Occipital lobe (tissue), 2 donors: ENCODE data around the gene SOWAHB. TPM values are rescaled to one million over a fixed set of nuclear protein-coding genes. Genes with fewer than 3 reads are reported as not detected.
"Not testable (repeated sequence)": the region's sequence is repeated elsewhere in the genome, so short reads cannot be mapped to it uniquely, and the experiment has no call there.

ENCODE experiments used
- DNase-seq: peaks from one replicate; lab custom pipeline; 2025; lab: John Stamatoyannopoulos, UW
- total RNA-seq: library from RNA; depleted of rRNA; stranded (reverse); fragments of >200 nt; gene quantifications from one replicate; pipeline ENCODE4 v1.2.3, GENCODE V29; 2014

SOWAHB gene
- total RNA-seq, 1 donor from 2014 or later = 5.5 TPM

- no peak for DNase-seq
Measured at GRCh38 chr4:76896048-76896447, 1.9 kb downstream of the SOWAHB start.

- DNase-seq = no peak
Measured at GRCh38 chr4:76895619-76896018, 2.3 kb downstream of the SOWAHB start.

- DNase-seq = no peak
Measured at GRCh38 chr4:76894537-76895255, 3.2 kb downstream of the SOWAHB start.

- DNase-seq = no peak
Measured at GRCh38 chr4:76892601-76893000, 5.3 kb downstream of the SOWAHB start.

GRCh38 chr4:76892001-76892400 is 5.9 kb downstream of the SOWAHB start:
- no peak for DNase-seq

- DNase-seq = no peak
Measured at GRCh38 chr4:76886848-76887441, 11.0 kb downstream of the SOWAHB start.

- DNase-seq = no peak
Measured at GRCh38 chr4:76886214-76886613, 11.7 kb downstream of the SOWAHB start.

GRCh38 chr4:76883147-76883546 is 14.8 kb downstream of the SOWAHB start:
- DNase-seq = no peak

GRCh38 chr4:76882630-76883029 is 15.3 kb downstream of the SOWAHB start:
- no peak for DNase-seq

- DNase-seq = no peak
Measured at GRCh38 chr4:76881375-76881774, 16.6 kb downstream of the SOWAHB start.

GRCh38 chr4:76879731-76880364 is 18.1 kb downstream of the SOWAHB start:
- DNase-seq = no peak

- DNase-seq = not testable (repeated sequence)
Measured at GRCh38 chr4:76878641-76879165, 19.2 kb downstream of the SOWAHB start.

GRCh38 chr4:76874176-76874575 is 23.8 kb downstream of the SOWAHB start:
- DNase-seq = no peak

GRCh38 chr4:76873495-76873894 is 24.4 kb downstream of the SOWAHB start:
- DNase-seq = no peak

- no peak for DNase-seq
Measured at GRCh38 chr4:76872556-76872955, 25.4 kb downstream of the SOWAHB start.

- DNase-seq = not testable (repeated sequence)
Measured at GRCh38 chr4:76868780-76869179, 29.2 kb downstream of the SOWAHB start.

GRCh38 chr4:76867880-76868655 is 29.9 kb downstream of the SOWAHB start:
- DNase-seq = no peak

- no peak for DNase-seq
Measured at GRCh38 chr4:76867377-76867776, 30.6 kb downstream of the SOWAHB start.

- no peak for DNase-seq
Measured at GRCh38 chr4:76866641-76867040, 31.3 kb downstream of the SOWAHB start.

GRCh38 chr4:76858319-76858718 is 39.6 kb downstream of the SOWAHB start:
- no peak for DNase-seq

GRCh38 chr4:76857074-76857409 is 40.9 kb downstream of the SOWAHB start:
- no peak for DNase-seq
